Colon (tissue), 2 donors: ENCODE results near the gene SMIM5.

Source experiments
- FAIRE-seq: peaks from 2 replicates; lab custom pipeline; 2012; peaks lifted over from hg19 to GRCh38; lab: Jason Lieb, UNC
- donor health status: control.
- donor health status: control.

The SMIM5 gene

GRCh38 chr17:75667825-75668224 lies 34.6 kb downstream of the SMIM5 start:
- FAIRE-seq: no peak

GRCh38 chr17:75668489-75668888 lies 35.3 kb downstream of the SMIM5 start:
- no peak for FAIRE-seq

GRCh38 chr17:75670868-75671267 lies 37.6 kb downstream of the SMIM5 start:
- FAIRE-seq: no peak

GRCh38 chr17:75672011-75672410 lies 38.8 kb downstream of the SMIM5 start:
- no peak for FAIRE-seq

GRCh38 chr17:75673487-75673886 lies 40.3 kb downstream of the SMIM5 start:
- no peak for FAIRE-seq

GRCh38 chr17:75676461-75676860 lies 43.2 kb downstream of the SMIM5 start:
- no peak for FAIRE-seq

- FAIRE-seq: no peak
Measured at GRCh38 chr17:75679706-75680211, 46.5 kb downstream of the SMIM5 start.

- FAIRE-seq: no peak
Measured at GRCh38 chr17:75680431-75680830, 47.2 kb downstream of the SMIM5 start.

GRCh38 chr17:75681289-75681688 lies 48.1 kb downstream of the SMIM5 start:
- FAIRE-seq: no peak

GRCh38 chr17:75683583-75683982 lies 50.3 kb downstream of the SMIM5 start:
- FAIRE-seq: no peak

GRCh38 chr17:75684249-75684648 lies 51.0 kb downstream of the SMIM5 start:
- FAIRE-seq: no peak

- FAIRE-seq: no peak
Measured at GRCh38 chr17:75684924-75685323, 51.7 kb downstream of the SMIM5 start.

GRCh38 chr17:75685499-75685898 lies 52.3 kb downstream of the SMIM5 start:
- FAIRE-seq: no peak

GRCh38 chr17:75688209-75688825 lies 55.1 kb downstream of the SMIM5 start:
- no peak for FAIRE-seq

- FAIRE-seq: no peak
Measured at GRCh38 chr17:75689441-75689873, 56.2 kb downstream of the SMIM5 start.
